Uterus (tissue), 4 donors: ENCODE results near the gene PPIH. TPM values are rescaled to one million over a fixed set of nuclear protein-coding genes. Genes with fewer than 3 reads are reported as not detected.

ENCODE experiments used
- DNase-seq, 2 donors: peaks; one replicate each; pipeline ENCODE4 v3.0.0-alpha.2; 2019 to 2020
- H3K27ac ChIP-seq, 2 donors: fragments of 200-600 bp; sonication (generic); 1 replicate in 1 of 2; 2 replicates in 1 of 2; pipeline ENCODE4 v1.5.1; 2016 to 2018
- H3K27me3 ChIP-seq, 2 donors: fragments of 200-600 bp; sonication (generic); one replicate each; pipeline ENCODE4 v1.5.1; 2018 to 2019; ENCODE audit warnings: control low read depth in 1 of 2
- H3K36me3 ChIP-seq, 2 donors: fragments of 200-600 bp; sonication (generic); one replicate each; pipeline ENCODE4 v1.5.1; 2019; ENCODE audit warnings: control low read depth in 1 of 2
- H3K4me1 ChIP-seq, 2 donors: fragments of 200-600 bp; sonication (generic); one replicate each; pipeline ENCODE4 v1.5.1; 2018 to 2019; ENCODE audit warnings: control low read depth in 1 of 2
- H3K4me3 ChIP-seq, 2 donors: fragments of 200-600 bp; sonication (generic); 1 replicate in 1 of 2; 2 replicates in 1 of 2; pipeline ENCODE4 v1.5.1; 2018 to 2019; ENCODE audit warnings: mild to moderate bottlenecking in 1 of 2
- H3K9me3 ChIP-seq, 2 donors: fragments of 200-600 bp; sonication (generic); one replicate each; pipeline ENCODE4 v1.5.1; 2019; ENCODE audit warnings: control low read depth in 1 of 2
- POLR2A ChIP-seq, 2 donors: fragments of 450-650 bp; IDR thresholded peaks; one replicate each; pipeline ENCODE4 v1.6.1; 2016; ENCODE audit warnings: antibody characterized with exemption in 2 of 2, mild to moderate bottlenecking in 1 of 2, moderate library complexity in 1 of 2
- intact Hi-C: fragments of 100-400 bp; cut with DNase I; formaldehyde crosslinking; loops from one replicate; pipeline ENCODE4 v1.15.1; 2023; ENCODE audit warnings: low total_unique reads
- total RNA-seq, 4 donors: library from RNA; depleted of rRNA in 3 of 4; stranded (reverse); fragments of >200 nt in 3 of 4; gene quantifications; one replicate each; pipeline versions ENCODE4 v1.1.0 to v1.2.4, GENCODE V29; 2014 to 2023
- TF ChIP-seq, protein P1 (sequence below), 4 experiments: fragments of 200-600 bp in 2 of 4; fragments of 450-650 bp in 2 of 4; sonication (generic) in 2 of 4; IDR thresholded peaks; one replicate each; pipeline ENCODE4 v1.5.1; 2016 to 2019; ENCODE audit warnings: antibody characterized with exemption in 4 of 4, mild to moderate bottlenecking in 2 of 4, moderate library complexity in 1 of 4
- donor health status: DM: yes; HTN: yes; CAD: no.

Gene PPIH
- total RNA-seq, 4 donors from 2014 or later = 2.6 to 48.4 (median 36.3) TPM

DNA sequence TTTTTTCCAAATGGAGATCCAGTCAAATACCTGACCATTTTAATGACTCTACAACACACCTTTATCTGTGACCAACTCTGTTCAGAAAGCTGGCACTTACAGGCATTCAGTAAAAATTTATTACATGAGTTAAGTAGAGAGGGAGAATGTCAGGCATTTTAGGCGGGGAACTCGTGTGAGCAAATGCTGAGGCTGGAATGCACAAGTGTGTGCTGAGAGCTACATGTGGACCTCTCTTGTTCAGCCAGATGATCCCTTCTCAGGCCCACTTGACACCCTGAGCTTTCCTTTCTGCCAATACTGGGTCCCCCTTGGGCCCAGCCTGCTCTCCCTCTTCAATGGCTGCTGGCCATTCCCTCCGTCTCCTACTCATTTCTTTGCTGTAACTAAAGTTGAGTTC is 11.7 kb downstream of the PPIH start:
- no peak for DNase-seq
- no peaks in the 10 kb centered on the region for H3K27me3 ChIP-seq
- intact Hi-C loops = no loop called here
- no peaks in the 10 kb centered on the region for H3K36me3 ChIP-seq
- H3K4me3 ChIP-seq = no peak overlapping the region
- TF ChIP-seq, protein P1, sequence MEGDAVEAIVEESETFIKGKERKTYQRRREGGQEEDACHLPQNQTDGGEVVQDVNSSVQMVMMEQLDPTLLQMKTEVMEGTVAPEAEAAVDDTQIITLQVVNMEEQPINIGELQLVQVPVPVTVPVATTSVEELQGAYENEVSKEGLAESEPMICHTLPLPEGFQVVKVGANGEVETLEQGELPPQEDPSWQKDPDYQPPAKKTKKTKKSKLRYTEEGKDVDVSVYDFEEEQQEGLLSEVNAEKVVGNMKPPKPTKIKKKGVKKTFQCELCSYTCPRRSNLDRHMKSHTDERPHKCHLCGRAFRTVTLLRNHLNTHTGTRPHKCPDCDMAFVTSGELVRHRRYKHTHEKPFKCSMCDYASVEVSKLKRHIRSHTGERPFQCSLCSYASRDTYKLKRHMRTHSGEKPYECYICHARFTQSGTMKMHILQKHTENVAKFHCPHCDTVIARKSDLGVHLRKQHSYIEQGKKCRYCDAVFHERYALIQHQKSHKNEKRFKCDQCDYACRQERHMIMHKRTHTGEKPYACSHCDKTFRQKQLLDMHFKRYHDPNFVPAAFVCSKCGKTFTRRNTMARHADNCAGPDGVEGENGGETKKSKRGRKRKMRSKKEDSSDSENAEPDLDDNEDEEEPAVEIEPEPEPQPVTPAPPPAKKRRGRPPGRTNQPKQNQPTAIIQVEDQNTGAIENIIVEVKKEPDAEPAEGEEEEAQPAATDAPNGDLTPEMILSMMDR (IDR thresholded peaks at IDR 0.05) = no peak
- no peak for TF ChIP-seq POLR2A (IDR thresholded peaks at IDR 0.05)
- no peaks in the 10 kb centered on the region for H3K4me1 ChIP-seq
- H3K27ac ChIP-seq = no peak overlapping the region
- no peaks in the 10 kb centered on the region for H3K9me3 ChIP-seq

DNA sequence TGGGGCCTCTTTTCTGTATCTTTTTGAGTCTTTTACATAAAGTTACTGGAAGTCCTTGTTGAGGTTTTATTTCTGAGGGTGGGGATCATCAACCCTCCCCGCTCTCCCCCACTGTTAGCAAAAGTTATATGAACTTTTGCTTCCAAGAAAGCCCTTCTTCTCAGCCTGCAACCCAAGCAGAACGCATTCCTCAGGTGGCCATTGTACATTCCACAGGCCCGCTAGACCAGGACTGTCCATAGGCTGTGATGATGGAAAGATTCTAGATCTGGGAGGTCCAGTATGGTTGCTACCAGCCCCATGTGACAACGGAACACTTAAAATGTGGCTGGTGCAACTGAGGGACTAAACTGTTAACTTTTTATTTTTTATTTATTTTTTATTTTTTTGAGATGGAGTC is 12.2 kb downstream of the PPIH start:
- no peaks in the 10 kb centered on the region for H3K27me3 ChIP-seq
- no peak overlapping the region for H3K4me3 ChIP-seq
- no peaks in the 10 kb centered on the region for H3K4me1 ChIP-seq
- H3K36me3 ChIP-seq = no peaks in the 10 kb centered on the region
- TF ChIP-seq, protein P1 (IDR thresholded peaks at IDR 0.05) = no peak
- TF ChIP-seq POLR2A (IDR thresholded peaks at IDR 0.05) = no peak
- intact Hi-C loops = no loop called here
- no peaks in the 10 kb centered on the region for H3K9me3 ChIP-seq
- no peak for DNase-seq
- H3K27ac ChIP-seq = no peak overlapping the region

DNA sequence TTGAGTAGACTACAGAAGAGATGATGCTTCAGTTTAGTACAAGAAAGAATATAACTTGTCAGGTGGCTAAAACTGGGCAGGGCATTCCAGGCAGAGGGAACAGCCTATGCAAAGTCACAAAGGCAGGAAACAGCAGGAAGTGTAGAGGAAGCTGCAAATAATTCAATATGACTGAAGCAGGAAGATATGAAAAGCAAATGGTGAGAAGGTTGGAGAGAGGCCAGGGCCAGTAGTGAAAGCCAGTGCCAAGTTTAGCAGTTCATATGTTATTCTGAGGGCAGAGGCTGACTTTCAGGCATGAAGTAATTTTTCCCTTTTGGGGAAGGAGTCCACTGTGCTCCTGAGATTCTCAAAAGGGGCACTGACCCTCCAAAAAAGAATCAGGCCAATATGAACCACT is 16.0 kb downstream of the PPIH start:
- H3K4me1 ChIP-seq = no peaks in the 10 kb centered on the region
- DNase-seq = no peak
- H3K36me3 ChIP-seq = no peaks in the 10 kb centered on the region
- no peak for TF ChIP-seq POLR2A (IDR thresholded peaks at IDR 0.05)
- TF ChIP-seq, protein P1 (IDR thresholded peaks at IDR 0.05) = no peak
- no peaks in the 10 kb centered on the region for H3K27me3 ChIP-seq
- H3K4me3 ChIP-seq = no peak overlapping the region
- intact Hi-C loops = no loop called here
- H3K9me3 ChIP-seq = no peaks in the 10 kb centered on the region
- no peak overlapping the region for H3K27ac ChIP-seq

DNA sequence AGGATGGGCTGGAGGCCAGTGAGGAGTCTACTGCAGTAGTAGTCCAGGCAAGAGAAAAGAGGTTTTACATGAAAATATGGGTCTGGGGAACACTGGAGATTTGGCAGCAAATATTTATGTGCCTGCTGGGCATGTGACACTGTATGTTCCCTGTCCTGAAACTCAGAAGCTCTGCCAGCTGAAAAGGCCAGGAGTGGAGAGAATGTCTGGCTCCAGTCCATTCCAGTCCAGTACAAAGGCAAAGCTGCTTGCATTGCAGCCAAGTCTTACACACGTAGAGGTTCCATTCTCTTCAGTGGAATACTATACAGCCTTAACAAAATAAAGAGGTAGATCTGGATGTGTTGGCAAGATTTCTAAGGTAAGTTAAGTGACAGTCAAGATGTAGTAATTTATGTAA is 16.5 kb downstream of the PPIH start:
- H3K36me3 ChIP-seq = no peaks in the 10 kb centered on the region
- intact Hi-C loops = no loop called here
- TF ChIP-seq, protein P1 (IDR thresholded peaks at IDR 0.05) = no peak
- no peak overlapping the region for H3K4me3 ChIP-seq
- DNase-seq = no peak
- H3K27ac ChIP-seq = no peak overlapping the region
- H3K27me3 ChIP-seq = no peaks in the 10 kb centered on the region
- no peaks in the 10 kb centered on the region for H3K9me3 ChIP-seq
- no peaks in the 10 kb centered on the region for H3K4me1 ChIP-seq

DNA sequence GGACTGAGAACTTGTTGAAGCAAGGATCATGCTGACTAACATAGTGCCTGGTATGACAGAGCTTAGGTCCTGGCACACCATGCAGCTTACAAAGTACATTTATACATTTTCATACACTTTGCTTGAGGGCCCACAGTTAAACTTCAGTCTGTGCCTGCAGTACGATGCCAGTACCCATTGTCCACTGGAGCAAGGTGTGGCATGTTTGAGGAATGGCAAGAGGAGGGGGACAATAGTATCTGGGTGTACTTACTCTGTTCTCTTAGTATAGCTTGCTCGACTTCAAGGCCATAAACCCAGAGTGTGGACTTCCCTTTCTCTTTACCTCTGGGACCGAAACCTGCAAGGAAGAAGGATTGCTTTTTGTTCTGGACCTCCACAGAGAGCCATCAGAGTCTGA is 17.2 kb downstream of the PPIH start:
- no peaks in the 10 kb centered on the region for H3K4me1 ChIP-seq
- H3K27me3 ChIP-seq = no peaks in the 10 kb centered on the region
- DNase-seq = no peak
- no peak overlapping the region for H3K4me3 ChIP-seq
- TF ChIP-seq POLR2A (IDR thresholded peaks at IDR 0.05) = no peak
- TF ChIP-seq, protein P1 (IDR thresholded peaks at IDR 0.05) = no peak
- H3K36me3 ChIP-seq = no peaks in the 10 kb centered on the region
- no peaks in the 10 kb centered on the region for H3K9me3 ChIP-seq
- intact Hi-C loops = no loop called here
- no peak overlapping the region for H3K27ac ChIP-seq
